Stromal cell of bone marrow (primary cell): ENCODE data around the gene CDK9.
"Not testable (repeated sequence)": the region's sequence is repeated elsewhere in the genome, so short reads cannot be mapped to it uniquely, and the experiment has no call there.

Experiments used
- DNase-seq: peaks from one replicate; pipeline ENCODE4 v3.0.0-alpha.2; 2012; ENCODE audit warnings: low read depth

The CDK9 gene

GRCh38 chr9:127785933-127786772 is at the start of gene CDK9:
CDK9 (plus strand) TSS chr9:127786034; CDS start chr9:127786149, 115 bp downstream.
- DNase-seq, result peak; percentile 78

GRCh38 chr9:127738666-127739065 is 47.2 kb upstream of the CDK9 start:
- DNase-seq, result no peak

- no peak for DNase-seq
Observed at GRCh38 chr9:127739614-127740330, 46.1 kb upstream of the CDK9 start.

- DNase-seq, result no peak
Observed at GRCh38 chr9:127741831-127742434, 43.9 kb upstream of the CDK9 start.

- DNase-seq, result peak; percentile 50
Observed at GRCh38 chr9:127742435-127743088, 43.3 kb upstream of the CDK9 start.

- DNase-seq, result no peak
Observed at GRCh38 chr9:127744398-127745110, 41.3 kb upstream of the CDK9 start.

GRCh38 chr9:127746959-127747569 is 38.8 kb upstream of the CDK9 start:
- DNase-seq, result no peak

GRCh38 chr9:127749090-127749787 is 36.6 kb upstream of the CDK9 start:
- DNase-seq, result no peak

GRCh38 chr9:127751269-127752054 is 34.4 kb upstream of the CDK9 start:
- no peak for DNase-seq

- DNase-seq, result no peak
Observed at GRCh38 chr9:127753148-127753547, 32.7 kb upstream of the CDK9 start.

- no peak for DNase-seq
Observed at GRCh38 chr9:127753622-127754021, 32.2 kb upstream of the CDK9 start.

GRCh38 chr9:127754099-127755060 is 31.5 kb upstream of the CDK9 start:
- DNase-seq, result no peak

- DNase-seq, result no peak
Observed at GRCh38 chr9:127755061-127756060, 30.5 kb upstream of the CDK9 start.

- no peak for DNase-seq
Observed at GRCh38 chr9:127756233-127756632, 29.6 kb upstream of the CDK9 start.

GRCh38 chr9:127756776-127757175 is 29.1 kb upstream of the CDK9 start:
- not testable (repeated sequence) for DNase-seq

- DNase-seq, result no peak
Observed at GRCh38 chr9:127758843-127759242, 27.0 kb upstream of the CDK9 start.

GRCh38 chr9:127761061-127761460 is 24.8 kb upstream of the CDK9 start:
- no peak for DNase-seq
